Liver (tissue), 3 donors: Measurements from ENCODE around the gene WDR82.

Source experiments
- ATF3 ChIP-seq: IDR thresholded peaks from 2 replicates; pipeline ENCODE4 v1.6.1; 2016; ENCODE audit warnings: antibody characterized with exemption
- CTCF ChIP-seq: fragments of 150-350 bp; IDR thresholded peaks from 2 replicates; pipeline ENCODE4 v1.5.1; 2017; ENCODE audit warnings: improper control_type of control experiment, low read depth, low read length; ENCODE audit not compliant: missing input control
- FOXA1 ChIP-seq: IDR thresholded peaks from 2 replicates; pipeline ENCODE4 v1.6.1; 2016; ENCODE audit warnings: antibody characterized with exemption
- JUND ChIP-seq, 2 donors: IDR thresholded peaks; 2 replicates each; pipeline ENCODE4 v1.6.1; 2016; ENCODE audit warnings: antibody characterized with exemption in 2 of 2
- RAD21 ChIP-seq, 2 donors: IDR thresholded peaks; 2 replicates each; pipeline ENCODE4 v1.6.1; 2016; ENCODE audit warnings: antibody characterized with exemption in 2 of 2, mild to moderate bottlenecking in 2 of 2
- REST ChIP-seq: IDR thresholded peaks from 2 replicates; pipeline ENCODE4 v1.6.1; 2016; ENCODE audit warnings: antibody characterized with exemption, mild to moderate bottlenecking
- YY1 ChIP-seq: IDR thresholded peaks from 2 replicates; pipeline ENCODE4 v1.6.1; 2016; ENCODE audit warnings: antibody characterized with exemption, mild to moderate bottlenecking
- donor health status: healthy.
- donor health status: healthy.

- TF ChIP-seq CTCF, result no peak
- no peak for TF ChIP-seq RAD21 (IDR thresholded peaks at IDR 0.05)
- no peak for TF ChIP-seq JUND (IDR thresholded peaks at IDR 0.05)
- TF ChIP-seq REST, result no peak
- no peak for TF ChIP-seq ATF3
- TF ChIP-seq YY1, result no peak
- TF ChIP-seq FOXA1, result no peak
Observed at GRCh38 chr3:52227766-52228165, 50.7 kb downstream of the WDR82 start.
